Nephron (organoid): ENCODE measurements around the gene FAM20C.
A peak's percentile ranks its signal among the peaks of the same experiment; 100 is the strongest.

ENCODE experiments used
- H3K27ac Mint-ChIP-seq, 3 experiments: 2 replicates each; pipeline ENCODE4 v1.8.0; 2020; ENCODE audit warnings: mixed read lengths in 3 of 3, mild to moderate bottlenecking in 2 of 3, moderate library complexity in 1 of 3
- H3K27me3 Mint-ChIP-seq: 2 replicates; pipeline ENCODE4 v1.8.0; 2021; ENCODE audit warnings: low read depth, mild to moderate bottlenecking, moderate library complexity, mixed read lengths
- H3K36me3 Mint-ChIP-seq: 2 replicates; pipeline ENCODE4 v1.8.0; 2020; ENCODE audit warnings: low read depth, mixed read lengths
- H3K4me1 Mint-ChIP-seq: 2 replicates; pipeline ENCODE4 v1.8.0; 2020; ENCODE audit warnings: mixed read lengths
- H3K4me3 Mint-ChIP-seq, 3 experiments: 2 replicates each; pipeline ENCODE4 v1.8.0; 2020; ENCODE audit warnings: mild to moderate bottlenecking in 3 of 3, mixed read lengths in 3 of 3, moderate library complexity in 2 of 3
- H3K9me3 Mint-ChIP-seq: 2 replicates; pipeline ENCODE4 v1.8.0; 2020; ENCODE audit warnings: mixed read lengths
- TF ChIP-seq, protein P1 (sequence below), 3 experiments: fragments of 200-600 bp; sonication (generic); IDR thresholded peaks; one replicate each; pipeline ENCODE4 v1.5.0; 2021; ENCODE audit warnings: antibody characterized with exemption in 3 of 3; ENCODE audit not compliant: unreplicated experiment in 3 of 3

The FAM20C gene

DNA sequence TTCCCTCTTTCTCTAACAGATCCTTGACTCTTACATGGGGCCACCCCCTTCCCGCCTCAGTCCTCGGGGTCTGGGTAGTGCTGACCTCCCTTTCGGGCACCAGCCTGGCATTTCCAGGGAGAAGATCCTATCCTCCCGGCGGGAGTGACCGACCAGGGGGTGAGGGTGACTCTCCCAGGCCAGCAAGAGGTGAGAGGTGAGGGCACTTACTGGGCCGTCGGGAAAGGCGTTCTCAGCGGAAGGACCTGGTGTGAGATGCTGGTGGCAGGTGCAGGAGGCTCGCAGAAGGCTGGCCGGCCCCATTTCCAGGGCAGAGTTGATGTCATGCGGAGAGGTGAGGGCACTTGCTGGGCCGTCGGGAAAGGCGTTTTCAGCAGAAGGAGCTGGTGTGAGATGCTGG lies 93.4 kb downstream of the FAM20C start:
- H3K27me3 Mint-ChIP-seq, result peaks cover 67% of the 10 kb centered on the region
- no peak overlapping the region for H3K4me3 Mint-ChIP-seq
- H3K27ac Mint-ChIP-seq, result peak overlapping the region in 1 of 3 experiments; percentile 50
- H3K9me3 Mint-ChIP-seq, result peaks cover 9% of the 10 kb centered on the region
- no peaks in the 10 kb centered on the region for H3K36me3 Mint-ChIP-seq
- TF ChIP-seq, protein P1, sequence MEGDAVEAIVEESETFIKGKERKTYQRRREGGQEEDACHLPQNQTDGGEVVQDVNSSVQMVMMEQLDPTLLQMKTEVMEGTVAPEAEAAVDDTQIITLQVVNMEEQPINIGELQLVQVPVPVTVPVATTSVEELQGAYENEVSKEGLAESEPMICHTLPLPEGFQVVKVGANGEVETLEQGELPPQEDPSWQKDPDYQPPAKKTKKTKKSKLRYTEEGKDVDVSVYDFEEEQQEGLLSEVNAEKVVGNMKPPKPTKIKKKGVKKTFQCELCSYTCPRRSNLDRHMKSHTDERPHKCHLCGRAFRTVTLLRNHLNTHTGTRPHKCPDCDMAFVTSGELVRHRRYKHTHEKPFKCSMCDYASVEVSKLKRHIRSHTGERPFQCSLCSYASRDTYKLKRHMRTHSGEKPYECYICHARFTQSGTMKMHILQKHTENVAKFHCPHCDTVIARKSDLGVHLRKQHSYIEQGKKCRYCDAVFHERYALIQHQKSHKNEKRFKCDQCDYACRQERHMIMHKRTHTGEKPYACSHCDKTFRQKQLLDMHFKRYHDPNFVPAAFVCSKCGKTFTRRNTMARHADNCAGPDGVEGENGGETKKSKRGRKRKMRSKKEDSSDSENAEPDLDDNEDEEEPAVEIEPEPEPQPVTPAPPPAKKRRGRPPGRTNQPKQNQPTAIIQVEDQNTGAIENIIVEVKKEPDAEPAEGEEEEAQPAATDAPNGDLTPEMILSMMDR (IDR thresholded peaks at IDR 0.05; ENCODE audit: unreplicated experiment in 3 of 3), result no peak
- H3K4me1 Mint-ChIP-seq, result no peaks in the 10 kb centered on the region

DNA sequence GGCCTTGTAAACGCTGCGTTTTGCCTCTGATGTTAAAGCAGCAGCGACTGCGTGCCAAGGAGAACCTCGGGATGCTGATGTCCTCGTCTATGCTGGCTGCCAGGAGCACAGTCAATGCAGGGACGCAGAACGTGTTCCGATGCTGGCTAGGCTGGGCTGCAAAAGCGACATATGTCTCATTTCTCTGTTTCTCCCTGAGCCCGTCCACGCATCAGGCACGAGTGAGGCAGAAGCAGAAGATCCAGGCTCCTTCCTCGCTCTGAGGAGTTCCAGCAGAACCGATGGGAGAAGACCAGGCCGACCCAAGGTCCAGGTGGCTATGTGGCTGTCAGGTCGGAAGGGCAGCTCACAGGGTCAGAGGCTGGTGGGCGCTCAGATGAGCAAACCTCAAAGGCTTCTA lies 93.9 kb downstream of the FAM20C start:
- peaks cover 4% of the 10 kb centered on the region for H3K9me3 Mint-ChIP-seq
- TF ChIP-seq, protein P1 (IDR thresholded peaks at IDR 0.05; ENCODE audit: unreplicated experiment in 3 of 3), result no peak
- H3K27me3 Mint-ChIP-seq, result peaks cover 63% of the 10 kb centered on the region
- no peaks in the 10 kb centered on the region for H3K4me1 Mint-ChIP-seq
- no peak overlapping the region for H3K4me3 Mint-ChIP-seq
- H3K27ac Mint-ChIP-seq, result no peak overlapping the region
- no peaks in the 10 kb centered on the region for H3K36me3 Mint-ChIP-seq

GRCh38 chr7:288671-289101 lies 96.3 kb downstream of the FAM20C start:
- TF ChIP-seq, protein P1 (IDR thresholded peaks at IDR 0.05; ENCODE audit: unreplicated experiment in 3 of 3), result no peak
- H3K27me3 Mint-ChIP-seq, result peaks cover 82% of the 10 kb centered on the region
- H3K9me3 Mint-ChIP-seq, result peaks cover 4% of the 10 kb centered on the region
- H3K4me1 Mint-ChIP-seq, result no peaks in the 10 kb centered on the region
- H3K27ac Mint-ChIP-seq, result peak overlapping the region in 1 of 3 experiments; percentile 60
- no peaks in the 10 kb centered on the region for H3K36me3 Mint-ChIP-seq
- peak overlapping the region in 1 of 3 experiments; percentile 18 for H3K4me3 Mint-ChIP-seq

DNA sequence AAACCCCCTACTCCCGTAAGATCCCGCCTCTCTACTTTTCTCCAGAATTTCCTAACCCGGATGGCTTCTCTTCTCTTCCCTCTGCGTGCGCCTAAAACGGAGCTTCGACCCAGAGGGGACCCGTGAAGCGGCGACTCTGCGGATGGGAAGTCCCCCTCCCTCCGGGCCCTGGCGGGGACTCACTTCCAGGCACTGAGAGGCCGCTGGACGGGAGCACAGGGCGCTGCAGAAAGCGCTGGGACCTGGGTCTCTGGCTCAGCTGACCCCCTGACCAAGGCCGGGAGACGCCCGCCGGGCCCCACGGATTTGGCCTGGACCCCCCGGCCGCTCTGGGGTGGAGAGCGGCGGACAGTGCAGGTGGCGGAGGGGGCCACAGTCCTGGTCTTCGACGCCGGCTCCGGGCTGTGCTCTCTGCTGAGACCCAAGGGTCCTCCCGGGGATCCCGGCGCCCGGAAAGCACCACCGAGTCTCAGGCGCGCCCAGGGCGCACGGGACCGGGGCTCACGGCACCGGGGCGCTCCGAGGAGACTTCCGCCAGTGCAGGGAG lies 96.9 kb downstream of the FAM20C start:
- peaks cover 4% of the 10 kb centered on the region for H3K9me3 Mint-ChIP-seq
- peaks cover 77% of the 10 kb centered on the region for H3K27me3 Mint-ChIP-seq
- no peaks in the 10 kb centered on the region for H3K36me3 Mint-ChIP-seq
- H3K4me1 Mint-ChIP-seq, result peaks cover under 1% of the 10 kb centered on the region
- H3K27ac Mint-ChIP-seq, result peak overlapping the region in 1 of 3 experiments; percentile 60
- H3K4me3 Mint-ChIP-seq, result peak overlapping the region in 2 of 3 experiments; percentile 18 to 40
- TF ChIP-seq, protein P1 (IDR thresholded peaks at IDR 0.05; ENCODE audit: unreplicated experiment in 3 of 3), result no peak

- Mint-ChIP-seq H3K9me3 (peaks cover 4% of the 10 kb centered on the region), H3K4me3 (peak within 1 kb of the TSS in 2 of 3 experiments; percentile 18 to 40), H3K27ac (peak within 1 kb of the TSS in 1 of 3 experiments; percentile 60), H3K27me3 (peaks cover 78% of the 10 kb centered on the region), H3K4me1 (peaks cover 5% of the 10 kb centered on the region), H3K36me3 (no peaks in the 10 kb centered on the region)
- TF ChIP-seq, protein P1 (IDR thresholded peaks at IDR 0.05; ENCODE audit: unreplicated experiment in 3 of 3), result no peak
Observed at GRCh38 chr7:289756-290553, 97.6 kb downstream of the FAM20C start, which contains the start of gene FOXL3. TSS of gene FOXL3 (plus strand) at chr7:290170. CDS start at chr7:290170, 0 bp downstream.
